ENCODE data around the gene CUL7.

Gene CUL7

DNA sequence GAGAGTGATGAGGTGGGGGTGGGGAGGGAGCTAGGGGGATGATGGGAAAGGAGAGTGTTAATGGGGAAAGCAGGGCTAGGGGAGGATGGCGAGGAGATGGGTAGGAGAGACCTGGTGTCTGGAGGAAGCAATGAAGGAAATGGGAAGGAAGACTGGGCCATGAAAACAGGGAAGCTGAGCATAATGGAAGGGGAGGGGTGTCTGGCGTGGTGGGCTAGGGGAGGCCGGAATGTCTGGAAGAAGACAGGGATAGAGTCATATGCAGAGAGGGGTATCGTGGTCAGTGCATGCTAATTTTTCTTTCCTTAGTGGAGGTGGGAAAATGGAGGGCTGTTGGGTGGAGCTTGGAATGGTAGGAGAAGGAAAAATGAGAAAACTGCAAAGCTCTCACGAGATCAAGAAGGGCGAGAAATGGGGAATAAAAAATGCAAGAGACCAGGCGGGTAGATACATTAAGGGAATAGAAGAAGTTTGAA is 39.2 kb downstream of the CUL7 start:
- DNase-seq (ENCODE audit: low spot score): peak; percentile 27

DNA sequence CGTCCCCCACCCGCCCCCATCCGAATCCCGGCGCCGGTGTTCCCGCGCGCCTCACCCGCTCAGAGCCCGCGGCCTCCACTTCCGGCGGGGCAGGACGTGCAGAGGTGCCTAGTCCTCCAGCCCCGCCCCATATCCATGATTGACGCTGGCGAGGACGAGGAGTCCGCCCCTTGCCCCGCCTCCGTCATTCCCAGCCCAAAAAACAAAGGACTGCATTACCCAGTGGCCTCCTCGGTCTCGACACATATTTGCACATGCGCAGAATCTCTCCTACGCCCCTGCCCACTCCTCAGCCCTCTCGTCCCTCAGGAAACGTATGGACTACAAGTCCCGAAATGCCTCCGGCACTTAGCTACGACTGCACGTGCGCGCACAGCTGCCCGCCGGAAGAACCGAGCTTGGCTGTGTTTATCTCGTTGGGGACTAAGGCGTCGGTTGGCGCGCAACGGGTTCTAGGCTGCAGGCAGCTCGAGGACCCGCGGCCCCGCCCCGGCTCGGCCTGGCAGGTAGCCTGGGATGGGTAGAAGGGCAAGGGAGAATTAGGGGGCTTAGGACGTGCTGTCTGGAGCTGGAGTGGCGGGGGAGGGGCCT is 39.7 kb downstream of the CUL7 start, which contains the start of the genes KLHDC3 and MEA1:
Gene KLHDC3 (plus strand): TSS at position 407 of the 591 bp plus-strand sequence. CDS start 2,944 bp downstream, outside the sequence.
Gene MEA1 (minus strand): TSS at position 104 of the 591 bp plus-strand sequence. CDS start 133 bp downstream, outside the sequence.
- DNase-seq (ENCODE audit: low spot score): peak; percentile 100

- DNase-seq (ENCODE audit: low spot score): peak; percentile 9
These were observed 40.4 kb downstream of the CUL7 start for GRCh38 chr6:43013097-43013842.

DNA sequence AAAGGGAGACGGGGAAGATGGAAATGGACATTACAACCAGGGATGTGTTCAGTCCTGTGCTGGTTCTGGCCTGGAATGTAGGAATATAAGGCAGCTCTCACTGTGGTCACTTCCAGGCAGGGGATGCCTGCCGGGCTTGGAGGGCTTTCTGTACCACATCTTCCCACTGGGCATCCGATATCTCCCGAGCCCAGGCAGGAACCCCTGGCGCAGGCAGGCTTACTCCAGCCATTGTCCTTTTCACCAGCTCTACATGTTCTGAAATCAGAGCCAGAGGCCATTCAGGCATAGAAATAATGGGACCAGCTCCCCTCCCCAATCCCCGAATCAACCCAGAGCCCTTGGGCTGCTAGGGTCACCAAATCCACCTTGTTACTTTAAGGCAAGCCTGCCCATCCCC is 41.3 kb downstream of the CUL7 start:
- DNase-seq (ENCODE audit: low spot score): no peak

GRCh38 chr6:43011207-43011606 is 42.4 kb downstream of the CUL7 start:
- no peak for DNase-seq (ENCODE audit: low spot score)

GRCh38 chr6:43009124-43009523 is 44.5 kb downstream of the CUL7 start:
- DNase-seq (ENCODE audit: low spot score): peak; percentile 37

DNA sequence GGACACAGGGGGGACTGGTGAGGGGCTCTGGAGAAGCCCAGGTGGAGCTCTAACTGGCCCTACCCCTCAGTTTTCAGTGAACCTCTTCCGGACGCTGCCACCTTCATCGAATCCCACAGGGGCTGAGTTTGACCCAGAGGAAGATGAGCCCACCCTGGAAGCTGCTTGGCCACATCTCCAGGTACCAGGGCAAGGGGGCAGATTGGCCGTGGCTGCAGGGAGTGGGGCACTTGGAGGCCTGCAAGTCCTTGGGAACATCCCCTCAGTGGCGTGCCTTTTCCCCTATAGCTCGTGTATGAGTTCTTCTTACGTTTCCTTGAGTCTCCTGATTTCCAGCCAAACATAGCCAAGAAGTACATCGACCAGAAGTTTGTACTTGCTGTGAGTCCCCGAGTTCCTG is 46.5 kb downstream of the CUL7 start:
- no peak for DNase-seq (ENCODE audit: low spot score)

DNA sequence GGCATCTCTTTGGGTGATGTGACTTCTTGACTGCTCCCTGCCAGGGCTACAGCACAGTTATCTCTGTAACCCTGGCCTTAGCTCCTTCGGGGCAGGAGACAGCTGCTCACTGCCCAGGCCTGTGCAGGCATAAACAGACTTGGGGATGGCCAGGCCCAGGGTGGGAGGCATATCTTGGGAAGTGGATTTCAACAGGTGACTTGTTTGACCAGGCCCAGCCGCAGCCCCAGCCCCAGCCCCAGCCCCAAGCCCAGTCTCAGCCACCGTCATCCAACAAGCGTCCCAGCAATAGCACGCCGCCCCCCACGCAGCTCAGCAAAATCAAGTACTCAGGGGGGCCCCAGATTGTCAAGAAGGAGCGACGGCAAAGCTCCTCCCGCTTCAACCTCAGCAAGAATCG is 47.4 kb downstream of the CUL7 start:
- no peak for DNase-seq (ENCODE audit: low spot score)

DNA sequence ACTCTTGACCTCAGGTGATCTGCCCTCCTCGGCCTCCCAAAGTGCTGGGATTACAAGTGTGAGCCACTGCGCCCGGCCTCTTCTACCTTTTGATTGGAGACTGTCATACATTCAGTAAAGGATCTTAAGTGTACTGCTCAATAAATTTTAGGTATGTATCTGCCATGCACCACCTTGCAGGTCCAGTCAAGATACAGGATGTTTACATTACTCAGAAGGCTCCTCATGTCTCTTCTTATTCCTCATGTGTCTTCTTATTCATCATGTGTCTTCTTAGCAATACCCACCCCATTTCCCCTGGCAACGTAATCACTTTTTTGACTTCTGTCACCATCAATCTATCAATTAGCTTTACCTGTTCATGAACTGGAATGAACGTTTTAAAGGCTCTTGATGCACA is 47.8 kb downstream of the CUL7 start:
- DNase-seq (ENCODE audit: low spot score): no peak

GRCh38 chr6:43001843-43002242 is 51.8 kb downstream of the CUL7 start:
- DNase-seq (ENCODE audit: low spot score): no peak

DNA sequence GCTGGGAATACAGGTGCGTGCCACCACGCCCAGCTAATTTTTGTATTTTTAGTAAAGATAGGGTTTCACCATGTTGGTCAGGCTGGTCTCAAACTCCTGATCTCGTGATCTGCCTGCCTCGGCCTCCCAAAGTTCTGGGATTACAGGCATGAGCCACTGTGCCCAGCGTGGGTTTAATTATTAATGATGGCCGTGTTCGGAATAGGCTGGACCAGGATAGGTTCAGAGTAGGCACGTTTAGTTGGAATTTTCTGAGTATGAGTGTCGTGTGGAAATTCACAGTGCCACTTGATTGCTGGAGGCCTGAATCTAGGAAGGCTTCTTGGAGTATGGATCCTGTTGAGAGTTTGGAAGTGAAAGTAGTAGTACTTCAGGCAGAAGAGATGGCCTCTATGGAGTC is 55.4 kb downstream of the CUL7 start:
- DNase-seq (ENCODE audit: low spot score): peak; percentile 42

GRCh38 chr6:42996513-42996912 is 57.1 kb downstream of the CUL7 start:
- no peak for DNase-seq (ENCODE audit: low spot score)

- DNase-seq (ENCODE audit: low spot score): no peak
These were observed 60.2 kb downstream of the CUL7 start for GRCh38 chr6:42993445-42993844.

DNA sequence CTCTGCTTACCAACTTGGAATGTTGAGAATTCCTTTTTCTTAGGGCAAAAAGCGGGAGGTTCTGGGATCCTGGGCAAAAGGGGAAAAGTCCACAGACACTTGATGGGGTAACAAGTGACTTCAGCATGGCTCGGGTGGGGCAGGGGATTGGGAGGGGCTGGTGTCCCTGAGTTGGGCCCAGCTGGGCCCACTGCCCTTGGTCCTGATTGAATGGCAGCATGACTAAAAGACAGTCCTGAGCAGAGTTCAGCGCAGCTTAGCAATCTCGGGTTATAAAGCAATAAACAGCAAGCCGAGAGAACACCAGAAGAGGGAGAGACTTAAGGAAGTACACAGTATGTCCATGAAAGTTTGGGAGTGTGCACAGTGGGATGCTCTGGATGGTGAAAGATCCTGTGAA is 63.7 kb downstream of the CUL7 start:
- DNase-seq (ENCODE audit: low spot score): no peak

DNA sequence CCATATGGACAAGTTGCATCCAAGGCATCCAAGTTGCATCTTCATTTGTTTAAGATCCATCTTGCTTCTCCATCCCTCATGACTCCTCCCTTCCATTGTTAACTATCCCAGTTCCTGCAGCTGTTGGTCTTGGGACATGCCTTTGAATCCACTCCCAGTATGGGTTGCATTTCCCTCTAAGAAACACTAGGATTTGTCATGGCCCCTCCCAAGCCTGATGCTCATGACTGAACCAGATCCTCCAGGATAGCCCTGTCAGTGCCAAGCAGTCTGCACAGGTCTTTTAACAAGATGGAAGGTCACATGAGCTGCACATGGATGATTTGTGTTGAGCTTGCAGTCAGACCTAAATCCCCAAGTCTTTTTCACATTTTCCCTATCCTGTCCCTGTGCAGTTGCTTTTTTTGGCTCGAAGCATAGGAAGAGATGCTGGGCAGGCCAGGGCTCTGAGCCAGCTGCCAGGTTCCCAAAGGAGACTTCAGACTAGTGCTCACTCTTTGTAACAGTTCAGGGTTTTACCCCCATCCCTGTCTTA is 65.1 kb downstream of the CUL7 start:
- no peak for DNase-seq (ENCODE audit: low spot score)

All from kidney tubule cell (primary cell).